ENCODE measurements around the gene CCDC88C.

CCDC88C gene

DNA sequence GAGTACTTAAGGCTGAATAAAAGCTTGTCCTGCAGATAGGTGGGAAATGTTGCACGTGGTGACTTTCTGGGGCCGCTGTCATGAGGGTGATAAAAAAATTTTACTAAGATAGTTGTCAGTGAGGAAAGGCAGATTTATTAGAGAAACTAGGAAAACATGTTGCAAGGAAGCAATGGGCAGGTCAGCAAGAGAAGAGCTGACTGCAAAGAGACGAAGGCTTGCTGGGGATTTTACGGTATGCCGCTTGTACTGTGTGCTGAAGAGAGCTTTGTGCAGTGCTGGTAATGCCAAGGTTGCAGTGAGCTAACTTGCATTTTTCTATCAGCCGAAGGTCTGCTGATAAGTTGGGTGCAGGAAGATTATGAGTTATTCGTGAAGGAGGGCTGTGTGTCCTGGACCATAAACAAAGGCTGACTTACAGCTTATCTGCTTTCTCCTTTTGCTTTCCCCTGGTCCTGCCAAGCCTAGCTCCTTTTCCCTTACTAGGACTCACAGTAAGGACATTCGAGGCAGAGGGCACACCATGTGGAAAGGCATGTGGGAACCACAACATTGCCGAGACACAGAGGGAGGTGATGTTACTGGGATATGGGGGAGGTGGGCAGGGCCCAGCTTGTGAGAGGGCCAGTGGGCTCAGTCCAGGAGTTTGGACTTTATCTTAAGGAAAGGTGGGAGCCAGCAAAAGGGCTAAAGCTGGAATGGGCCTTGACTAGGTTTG, 7.4 kb upstream of the CCDC88C start:
- TF ChIP-seq, protein P1, sequence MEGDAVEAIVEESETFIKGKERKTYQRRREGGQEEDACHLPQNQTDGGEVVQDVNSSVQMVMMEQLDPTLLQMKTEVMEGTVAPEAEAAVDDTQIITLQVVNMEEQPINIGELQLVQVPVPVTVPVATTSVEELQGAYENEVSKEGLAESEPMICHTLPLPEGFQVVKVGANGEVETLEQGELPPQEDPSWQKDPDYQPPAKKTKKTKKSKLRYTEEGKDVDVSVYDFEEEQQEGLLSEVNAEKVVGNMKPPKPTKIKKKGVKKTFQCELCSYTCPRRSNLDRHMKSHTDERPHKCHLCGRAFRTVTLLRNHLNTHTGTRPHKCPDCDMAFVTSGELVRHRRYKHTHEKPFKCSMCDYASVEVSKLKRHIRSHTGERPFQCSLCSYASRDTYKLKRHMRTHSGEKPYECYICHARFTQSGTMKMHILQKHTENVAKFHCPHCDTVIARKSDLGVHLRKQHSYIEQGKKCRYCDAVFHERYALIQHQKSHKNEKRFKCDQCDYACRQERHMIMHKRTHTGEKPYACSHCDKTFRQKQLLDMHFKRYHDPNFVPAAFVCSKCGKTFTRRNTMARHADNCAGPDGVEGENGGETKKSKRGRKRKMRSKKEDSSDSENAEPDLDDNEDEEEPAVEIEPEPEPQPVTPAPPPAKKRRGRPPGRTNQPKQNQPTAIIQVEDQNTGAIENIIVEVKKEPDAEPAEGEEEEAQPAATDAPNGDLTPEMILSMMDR (conservative IDR thresholded peaks at IDR 0.05; ENCODE audit: low read depth, low read length) = no peak
- no peak overlapping the region for H3K4me3 ChIP-seq (ENCODE audit: low read length)
- no peak for DNase-seq (ENCODE audit: low read depth)

DNA sequence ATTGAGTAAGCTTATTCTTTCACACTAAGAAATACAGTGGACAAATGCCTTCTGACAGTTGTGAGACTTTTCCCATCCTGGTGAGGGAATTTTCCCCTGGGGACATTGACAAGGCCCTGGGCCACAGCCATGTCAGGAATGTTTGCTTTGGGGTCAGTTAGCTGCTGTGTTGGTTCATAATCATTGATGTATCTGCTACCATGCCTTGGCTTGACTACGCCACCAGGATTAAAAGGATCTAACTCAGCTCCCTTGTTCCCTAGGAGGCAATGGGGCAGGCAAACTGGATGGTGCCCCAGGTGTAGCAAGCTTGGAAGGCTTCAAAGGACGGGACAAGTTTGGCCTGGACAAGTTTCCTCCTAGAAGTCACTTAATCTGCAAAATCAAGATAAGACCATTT, 3.1 kb upstream of the CCDC88C start:
- H3K4me3 ChIP-seq (ENCODE audit: low read length) = no peak overlapping the region
- TF ChIP-seq, protein P1 (conservative IDR thresholded peaks at IDR 0.05; ENCODE audit: low read depth, low read length) = no peak
- no peak for DNase-seq (ENCODE audit: low read depth)

DNA sequence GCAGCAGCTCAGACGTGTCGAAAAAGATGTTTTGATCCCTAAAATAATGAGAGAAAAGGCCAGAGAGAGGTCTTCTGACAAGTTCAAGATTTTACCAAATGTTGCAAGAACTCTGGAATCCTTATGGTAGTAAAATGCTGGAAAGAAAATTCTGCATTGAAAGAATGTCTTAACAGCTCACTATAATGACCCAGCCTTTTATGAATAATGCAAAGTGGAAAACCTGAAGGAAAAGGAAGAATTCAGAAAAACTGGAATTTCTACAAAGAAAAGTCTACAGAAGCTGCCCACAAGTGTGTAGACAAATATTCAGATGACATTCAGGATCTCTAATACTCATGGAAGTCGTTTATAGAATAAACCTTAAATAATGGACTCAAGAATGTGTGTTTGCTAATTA, 1.8 kb upstream of the CCDC88C start:
- TF ChIP-seq, protein P1 (conservative IDR thresholded peaks at IDR 0.05; ENCODE audit: low read depth, low read length) = no peak
- DNase-seq (ENCODE audit: low read depth) = no peak
- no peak overlapping the region for H3K4me3 ChIP-seq (ENCODE audit: low read length)

DNA sequence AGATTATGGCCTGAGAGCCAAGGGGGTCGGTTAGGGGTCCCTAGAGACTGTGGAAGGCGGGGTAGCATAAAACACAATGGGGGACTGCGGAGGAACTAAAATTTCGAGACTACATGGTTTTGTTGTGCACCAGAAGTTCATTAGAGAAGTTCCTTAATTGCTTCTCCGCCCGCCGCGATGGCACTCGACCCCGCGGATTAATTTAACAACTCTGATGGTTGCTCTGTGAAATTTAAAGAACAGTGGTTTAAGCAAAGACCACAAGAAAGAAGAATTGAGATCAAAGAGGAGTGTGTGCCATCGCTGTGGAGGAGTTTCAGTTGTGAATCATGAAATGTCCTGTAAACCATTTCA, 1.4 kb upstream of the CCDC88C start:
- no peak for DNase-seq (ENCODE audit: low read depth)
- TF ChIP-seq, protein P1 (conservative IDR thresholded peaks at IDR 0.05; ENCODE audit: low read depth, low read length) = no peak
- no peak overlapping the region for H3K4me3 ChIP-seq (ENCODE audit: low read length)

DNA sequence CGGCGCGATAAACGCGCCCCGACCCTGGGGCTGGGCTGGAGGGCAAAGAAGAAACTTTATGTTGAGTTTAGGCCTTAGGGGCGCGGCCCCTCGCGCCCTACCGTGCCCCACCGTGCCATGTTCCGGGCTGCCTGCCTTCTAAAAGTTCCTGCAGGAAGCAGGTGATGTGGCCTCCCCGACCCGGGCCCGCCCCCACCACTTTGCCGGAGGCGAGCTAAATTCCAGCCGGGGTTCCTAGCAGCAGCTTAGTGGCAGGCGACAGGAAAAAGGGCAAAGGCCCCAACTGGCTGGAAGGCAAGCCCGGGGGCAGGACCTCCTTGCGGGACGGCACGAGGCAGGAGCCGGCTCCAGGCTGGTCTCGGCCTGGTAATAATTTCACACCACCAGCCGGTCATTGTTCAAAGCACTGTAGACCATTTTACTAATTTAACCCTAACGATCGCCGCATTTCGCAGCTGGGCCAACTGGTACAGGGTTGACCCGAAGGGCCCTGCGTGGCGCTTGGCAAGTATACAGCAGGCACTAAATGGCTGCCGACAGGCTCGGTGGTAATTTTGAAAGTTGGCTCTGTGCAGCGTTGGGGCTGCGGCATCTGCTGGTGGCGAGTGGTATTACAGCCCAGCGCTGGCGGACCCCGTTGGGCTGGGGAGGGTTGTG, 895 bp upstream of the CCDC88C start:
- TF ChIP-seq, protein P1 (conservative IDR thresholded peaks at IDR 0.05; ENCODE audit: low read depth, low read length) = peak; percentile 95
- peak overlapping the region; percentile 44 for H3K4me3 ChIP-seq (ENCODE audit: low read length)
- DNase-seq (ENCODE audit: low read depth) = no peak

DNA sequence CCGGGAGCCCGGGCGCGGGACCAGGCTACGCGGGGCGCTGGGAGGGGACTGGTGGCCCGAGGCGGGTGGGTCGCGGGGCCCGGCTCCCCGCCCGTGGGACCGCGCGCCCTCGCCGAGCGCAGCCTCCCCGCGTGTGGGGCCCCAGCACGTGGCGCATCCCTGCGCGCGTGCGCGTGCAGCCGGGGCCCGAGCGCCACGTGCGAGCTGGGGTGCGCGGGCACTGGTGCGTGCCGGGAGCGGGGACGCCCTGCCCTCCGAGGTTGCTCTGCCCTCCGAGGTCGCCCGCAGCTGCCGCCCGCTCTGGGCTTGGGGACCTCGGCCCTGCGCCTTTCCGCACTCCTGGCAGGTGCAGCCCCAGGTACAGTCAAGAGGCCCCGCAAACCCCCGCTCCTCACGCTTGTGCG, 365 bp upstream of the CCDC88C start:
- H3K4me3 ChIP-seq (ENCODE audit: low read length) = peak overlapping the region; percentile 44
- no peak for DNase-seq (ENCODE audit: low read depth)
- TF ChIP-seq, protein P1 (conservative IDR thresholded peaks at IDR 0.05; ENCODE audit: low read depth, low read length) = no peak

DNA sequence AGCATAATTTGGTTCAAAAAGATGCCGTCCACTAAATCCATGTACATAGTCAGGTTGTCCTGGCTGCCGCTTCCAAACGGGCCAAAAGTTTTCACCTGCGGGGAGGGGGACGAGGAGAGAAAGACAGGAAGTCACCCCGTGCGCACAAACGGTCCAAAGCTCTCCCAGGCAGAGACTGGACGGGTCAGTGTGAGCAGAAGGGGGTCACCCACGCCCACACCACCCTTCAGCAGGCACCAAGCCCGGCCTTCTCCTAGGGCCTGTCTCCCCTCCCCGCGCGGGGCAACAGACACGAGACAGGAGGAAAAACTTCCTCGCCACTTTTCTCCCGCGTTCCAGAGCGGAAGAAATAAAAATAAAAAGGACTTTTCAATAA, 888 bp downstream of the CCDC88C start:
- peak overlapping the region; percentile 64 for H3K4me3 ChIP-seq (ENCODE audit: low read length)
- no peak for DNase-seq (ENCODE audit: low read depth)
- TF ChIP-seq, protein P1 (conservative IDR thresholded peaks at IDR 0.05; ENCODE audit: low read depth, low read length) = no peak
